Dendritic cell treated with granulocyte-macrophage colony-stimulating factor and Interleukin-4, amounts not matched to agents 40 ng/mL and 50 ng/mL, for 4 days (primary cell): ENCODE measurements around the gene HDAC1.
"Not testable (repeated sequence)": the region's sequence is repeated elsewhere in the genome, so short reads cannot be mapped to it uniquely, and the experiment has no call there.

ENCODE experiments used
- H3K27ac Mint-ChIP-seq: one replicate; pipeline ENCODE4 v1.8.0; 2022; ENCODE audit warnings: mild to moderate bottlenecking, mixed read lengths
- H3K27me3 Mint-ChIP-seq: one replicate; pipeline ENCODE4 v1.8.0; 2022; ENCODE audit warnings: mild to moderate bottlenecking, mixed read lengths
- H3K36me3 Mint-ChIP-seq: one replicate; pipeline ENCODE4 v1.8.0; 2022; ENCODE audit warnings: low read depth, mixed read lengths
- H3K4me1 Mint-ChIP-seq: one replicate; pipeline ENCODE4 v1.8.0; 2022; ENCODE audit warnings: low read depth, mixed read lengths
- H3K4me3 Mint-ChIP-seq: one replicate; pipeline ENCODE4 v1.8.0; 2022; ENCODE audit warnings: mild to moderate bottlenecking, moderate library complexity, mixed read lengths
- H3K9me3 Mint-ChIP-seq: one replicate; pipeline ENCODE4 v1.8.0; 2022; ENCODE audit warnings: mixed read lengths
- intact Hi-C: fragments of 100-400 bp; cut with micrococcal nuclease; formaldehyde crosslinking; loops from one replicate; pipeline ENCODE4 v1.15.0; 2022

The HDAC1 gene

GRCh38 chr1:32263744-32264143 is 28.1 kb upstream of the HDAC1 start:
- intact Hi-C loops, result no loop called here
- peaks cover 11% of the 10 kb centered on the region for H3K4me1 Mint-ChIP-seq
- H3K9me3 Mint-ChIP-seq, result no peaks in the 10 kb centered on the region
- H3K27me3 Mint-ChIP-seq, result peaks cover 1% of the 10 kb centered on the region
- no peaks in the 10 kb centered on the region for H3K36me3 Mint-ChIP-seq
- H3K27ac Mint-ChIP-seq, result no peak overlapping the region
- H3K4me3 Mint-ChIP-seq, result no peak overlapping the region

GRCh38 chr1:32265846-32266245 is 26.0 kb upstream of the HDAC1 start:
- Mint-ChIP-seq H3K36me3 (no peaks in the 10 kb centered on the region), H3K4me3 (no peak overlapping the region), H3K9me3 (no peaks in the 10 kb centered on the region), H3K4me1 (peaks cover 11% of the 10 kb centered on the region), H3K27me3 (peaks cover 1% of the 10 kb centered on the region), H3K27ac (no peak overlapping the region)
- intact Hi-C loops, result no loop called here

GRCh38 chr1:32266921-32267591 is 24.8 kb upstream of the HDAC1 start:
- H3K27ac Mint-ChIP-seq, result no peak overlapping the region
- H3K4me3 Mint-ChIP-seq, result no peak overlapping the region
- H3K27me3 Mint-ChIP-seq, result peaks cover 4% of the 10 kb centered on the region
- peaks cover 11% of the 10 kb centered on the region for H3K4me1 Mint-ChIP-seq
- H3K9me3 Mint-ChIP-seq, result no peaks in the 10 kb centered on the region
- H3K36me3 Mint-ChIP-seq, result no peaks in the 10 kb centered on the region
- intact Hi-C loops, result no loop called here

GRCh38 chr1:32269744-32270143 is 22.1 kb upstream of the HDAC1 start:
- Mint-ChIP-seq H3K4me3 (no peak overlapping the region), H3K4me1 (peaks cover 11% of the 10 kb centered on the region), H3K36me3 (no peaks in the 10 kb centered on the region), H3K27ac (no peak overlapping the region), H3K27me3 (peaks cover 24% of the 10 kb centered on the region), H3K9me3 (no peaks in the 10 kb centered on the region)
- intact Hi-C loops, result no loop called here

- no peaks in the 10 kb centered on the region for H3K4me1 Mint-ChIP-seq
- peaks cover 46% of the 10 kb centered on the region for H3K27me3 Mint-ChIP-seq
- no peak overlapping the region for H3K4me3 Mint-ChIP-seq
- intact Hi-C loops, result no loop called here
- H3K9me3 Mint-ChIP-seq, result no peaks in the 10 kb centered on the region
- no peaks in the 10 kb centered on the region for H3K36me3 Mint-ChIP-seq
- no peak overlapping the region for H3K27ac Mint-ChIP-seq
Observed at GRCh38 chr1:32272557-32273390, 19.1 kb upstream of the HDAC1 start.

- no peak overlapping the region for H3K27ac Mint-ChIP-seq
- intact Hi-C loops, result no loop called here
- H3K36me3 Mint-ChIP-seq, result no peaks in the 10 kb centered on the region
Observed at GRCh38 chr1:32273391-32274208, 18.3 kb upstream of the HDAC1 start.

GRCh38 chr1:32274646-32275340 is 17.1 kb upstream of the HDAC1 start:
- H3K27ac Mint-ChIP-seq, result no peak overlapping the region
- H3K4me3 Mint-ChIP-seq, result no peak overlapping the region
- no peaks in the 10 kb centered on the region for H3K4me1 Mint-ChIP-seq
- peaks cover 54% of the 10 kb centered on the region for H3K27me3 Mint-ChIP-seq
- H3K36me3 Mint-ChIP-seq, result no peaks in the 10 kb centered on the region
- H3K9me3 Mint-ChIP-seq, result no peaks in the 10 kb centered on the region
- intact Hi-C loops, result no loop called here

More at GRCh38 chr1:32273391-32274208, 18.3 kb upstream of the HDAC1 start:
- no peak overlapping the region for H3K4me3 Mint-ChIP-seq
- H3K4me1 Mint-ChIP-seq, result no peaks in the 10 kb centered on the region
- H3K27me3 Mint-ChIP-seq, result peaks cover 52% of the 10 kb centered on the region
- H3K9me3 Mint-ChIP-seq, result no peaks in the 10 kb centered on the region

GRCh38 chr1:32275424-32275823 is 16.5 kb upstream of the HDAC1 start:
- Mint-ChIP-seq H3K4me1 (no peaks in the 10 kb centered on the region), H3K4me3 (no peak overlapping the region)

GRCh38 chr1:32276032-32276782 is 15.7 kb upstream of the HDAC1 start:
- no peaks in the 10 kb centered on the region for H3K9me3 Mint-ChIP-seq
- intact Hi-C loops, result no loop called here

More at GRCh38 chr1:32275424-32275823, 16.5 kb upstream of the HDAC1 start:
- Mint-ChIP-seq H3K36me3 (no peaks in the 10 kb centered on the region), H3K27me3 (peaks cover 54% of the 10 kb centered on the region), H3K27ac (no peak overlapping the region), H3K9me3 (no peaks in the 10 kb centered on the region)
- intact Hi-C loops, result no loop called here

GRCh38 chr1:32284777-32285176 is 7.1 kb upstream of the HDAC1 start:
- H3K4me1 Mint-ChIP-seq, H3K27ac Mint-ChIP-seq, intact Hi-C loops, H3K27me3 Mint-ChIP-seq, H3K36me3 Mint-ChIP-seq, H3K9me3 Mint-ChIP-seq, H3K4me3 Mint-ChIP-seq: not testable (repeated sequence)

More at GRCh38 chr1:32276032-32276782, 15.7 kb upstream of the HDAC1 start:
- Mint-ChIP-seq H3K4me1 (no peaks in the 10 kb centered on the region), H3K27ac (no peak overlapping the region), H3K36me3 (no peaks in the 10 kb centered on the region), H3K27me3 (peaks cover 54% of the 10 kb centered on the region), H3K4me3 (no peak overlapping the region)

GRCh38 chr1:32285658-32286057 is 6.2 kb upstream of the HDAC1 start:
- Mint-ChIP-seq H3K4me1 (no peaks in the 10 kb centered on the region), H3K27me3 (peaks cover 2% of the 10 kb centered on the region), H3K36me3 (no peaks in the 10 kb centered on the region), H3K4me3 (no peak overlapping the region), H3K27ac (no peak overlapping the region), H3K9me3 (no peaks in the 10 kb centered on the region)
- intact Hi-C loops, result no loop called here

- no peaks in the 10 kb centered on the region for H3K27me3 Mint-ChIP-seq
- intact Hi-C loops, result no loop called here
- H3K36me3 Mint-ChIP-seq, result peaks cover 3% of the 10 kb centered on the region
- no peak overlapping the region for H3K4me3 Mint-ChIP-seq
- H3K4me1 Mint-ChIP-seq, result peaks cover 5% of the 10 kb centered on the region
- H3K9me3 Mint-ChIP-seq, result no peaks in the 10 kb centered on the region
- H3K27ac Mint-ChIP-seq, result no peak overlapping the region
Observed at GRCh38 chr1:32286763-32287162, 5.1 kb upstream of the HDAC1 start.

- no peaks in the 10 kb centered on the region for H3K27me3 Mint-ChIP-seq
- H3K27ac Mint-ChIP-seq, result no peak overlapping the region
- H3K36me3 Mint-ChIP-seq, result peaks cover 23% of the 10 kb centered on the region
- intact Hi-C loops, result no loop called here
- H3K4me3 Mint-ChIP-seq, result no peak overlapping the region
- H3K9me3 Mint-ChIP-seq, result no peaks in the 10 kb centered on the region
- peaks cover 27% of the 10 kb centered on the region for H3K4me1 Mint-ChIP-seq
Observed at GRCh38 chr1:32289256-32289655, 2.6 kb upstream of the HDAC1 start.
